ENCODE measurements around the gene TTF1.

The TTF1 gene

GRCh38 chr9:132422574-132422973, 15.9 kb upstream of the TTF1 start:
- H3K9me3 Mint-ChIP-seq, result no peaks in the 10 kb centered on the region
- H3K4me3 Mint-ChIP-seq, result no peak overlapping the region
- H3K4me1 Mint-ChIP-seq, result peaks cover 54% of the 10 kb centered on the region
- no peak for TF ChIP-seq CTCF (IDR thresholded peaks at IDR 0.05)
- DNase-seq, result no peak
- no peaks in the 10 kb centered on the region for H3K36me3 Mint-ChIP-seq (ENCODE audit: low read depth)
- H3K27me3 Mint-ChIP-seq (ENCODE audit: low read depth, poor library complexity), result peaks cover 86% of the 10 kb centered on the region
- H3K27ac Mint-ChIP-seq, result no peak overlapping the region

GRCh38 chr9:132418726-132419363, 12.2 kb upstream of the TTF1 start:
- peaks cover 27% of the 10 kb centered on the region for H3K4me1 Mint-ChIP-seq
- no peak overlapping the region for H3K27ac Mint-ChIP-seq
- H3K4me3 Mint-ChIP-seq, result no peak overlapping the region
- no peak for DNase-seq
- H3K9me3 Mint-ChIP-seq, result no peaks in the 10 kb centered on the region
- no peak for TF ChIP-seq CTCF (IDR thresholded peaks at IDR 0.05)
- peaks cover 86% of the 10 kb centered on the region for H3K27me3 Mint-ChIP-seq (ENCODE audit: low read depth, poor library complexity)
- no peaks in the 10 kb centered on the region for H3K36me3 Mint-ChIP-seq (ENCODE audit: low read depth)

GRCh38 chr9:132415181-132415580, 8.5 kb upstream of the TTF1 start:
- Mint-ChIP-seq H3K27ac (no peak overlapping the region), H3K36me3 (ENCODE audit: low read depth) (no peaks in the 10 kb centered on the region), H3K27me3 (ENCODE audit: low read depth, poor library complexity) (peaks cover 91% of the 10 kb centered on the region), H3K4me1 (peaks cover 33% of the 10 kb centered on the region), H3K9me3 (no peaks in the 10 kb centered on the region), H3K4me3 (no peak overlapping the region)
- TF ChIP-seq CTCF (IDR thresholded peaks at IDR 0.05), result no peak
- DNase-seq, result no peak

GRCh38 chr9:132414731-132415130, 8.1 kb upstream of the TTF1 start:
- Mint-ChIP-seq H3K27me3 (ENCODE audit: low read depth, poor library complexity) (peaks cover 91% of the 10 kb centered on the region), H3K27ac (no peak overlapping the region), H3K4me1 (peaks cover 33% of the 10 kb centered on the region), H3K4me3 (no peak overlapping the region), H3K36me3 (ENCODE audit: low read depth) (no peaks in the 10 kb centered on the region), H3K9me3 (no peaks in the 10 kb centered on the region)
- no peak for TF ChIP-seq CTCF (IDR thresholded peaks at IDR 0.05)
- DNase-seq, result no peak

- H3K4me1 Mint-ChIP-seq, result peaks cover 25% of the 10 kb centered on the region
- H3K4me3 Mint-ChIP-seq, result no peak overlapping the region
- no peaks in the 10 kb centered on the region for H3K36me3 Mint-ChIP-seq (ENCODE audit: low read depth)
- DNase-seq, result no peak
- H3K9me3 Mint-ChIP-seq, result no peaks in the 10 kb centered on the region
- H3K27me3 Mint-ChIP-seq (ENCODE audit: low read depth, poor library complexity), result peaks cover 98% of the 10 kb centered on the region
- TF ChIP-seq CTCF (IDR thresholded peaks at IDR 0.05), result no peak
- H3K27ac Mint-ChIP-seq, result no peak overlapping the region
Measured at GRCh38 chr9:132413926-132414325, 7.3 kb upstream of the TTF1 start.

GRCh38 chr9:132412089-132412488, 5.4 kb upstream of the TTF1 start:
- peak; percentile 61 for DNase-seq
- TF ChIP-seq CTCF (IDR thresholded peaks at IDR 0.05), result peak; percentile 70
- no peak overlapping the region for H3K27ac Mint-ChIP-seq
- H3K36me3 Mint-ChIP-seq (ENCODE audit: low read depth), result no peaks in the 10 kb centered on the region
- no peak overlapping the region for H3K4me3 Mint-ChIP-seq
- H3K9me3 Mint-ChIP-seq, result no peaks in the 10 kb centered on the region
- H3K27me3 Mint-ChIP-seq (ENCODE audit: low read depth, poor library complexity), result peaks cover 94% of the 10 kb centered on the region
- peaks cover 14% of the 10 kb centered on the region for H3K4me1 Mint-ChIP-seq
